Astrocyte of the spinal cord (primary cell): ENCODE data around the gene MTMR12.
"Not testable (repeated sequence)": the region's sequence is repeated elsewhere in the genome, so short reads cannot be mapped to it uniquely, and the experiment has no call there.

Experiments used
- DNase-seq: peaks from one replicate; pipeline ENCODE4 v3.0.0; 2011; ENCODE audit warnings: low read depth, low spot score
- H3K4me3 ChIP-seq: 2 replicates; pipeline ENCODE4 v1.5.1; 2011; ENCODE audit warnings: low read depth, mild to moderate bottlenecking, low read length, moderate library complexity
- CTCF ChIP-seq: IDR thresholded peaks from 2 replicates; pipeline ENCODE4 v1.5.1; 2012; ENCODE audit warnings: low read depth, mild to moderate bottlenecking, low read length, inconsistent platforms
- in situ Hi-C: cut with HindIII; loops from 2 replicates; pipeline ENCODE4 v1.10.0; 2017; ENCODE audit warnings: low sequenced_read_pairs

The MTMR12 gene

GRCh38 chr5:32291591-32291990 is 21.1 kb downstream of the MTMR12 start:
- no peak for DNase-seq
- in situ Hi-C loops = no loop called here
- TF ChIP-seq CTCF = no peak
- H3K4me3 ChIP-seq = no peak overlapping the region

GRCh38 chr5:32290922-32291321 is 21.8 kb downstream of the MTMR12 start:
- TF ChIP-seq CTCF = no peak
- H3K4me3 ChIP-seq = no peak overlapping the region
- no peak for DNase-seq
- in situ Hi-C loops = no loop called here

GRCh38 chr5:32290501-32290900 is 22.2 kb downstream of the MTMR12 start:
- DNase-seq = not testable (repeated sequence)

GRCh38 chr5:32289986-32290385 is 22.8 kb downstream of the MTMR12 start:
- in situ Hi-C loops, H3K4me3 ChIP-seq, DNase-seq: not testable (repeated sequence)

More at GRCh38 chr5:32290501-32290900, 22.2 kb downstream of the MTMR12 start:
- H3K4me3 ChIP-seq, in situ Hi-C loops: not testable (repeated sequence)

- in situ Hi-C loops = not testable (repeated sequence)
These were observed 24.6 kb downstream of the MTMR12 start for GRCh38 chr5:32288135-32288534.

GRCh38 chr5:32287525-32287924 is 25.2 kb downstream of the MTMR12 start:
- in situ Hi-C loops, DNase-seq, H3K4me3 ChIP-seq: not testable (repeated sequence)

More at GRCh38 chr5:32288135-32288534, 24.6 kb downstream of the MTMR12 start:
- not testable (repeated sequence) for DNase-seq, H3K4me3 ChIP-seq

GRCh38 chr5:32285510-32286138 is 27.1 kb downstream of the MTMR12 start:
- H3K4me3 ChIP-seq = no peak overlapping the region

GRCh38 chr5:32283539-32284377 is 29.0 kb downstream of the MTMR12 start:
- in situ Hi-C loops = no loop called here
- TF ChIP-seq CTCF = no peak
- peak; percentile 67 for DNase-seq
- no peak overlapping the region for H3K4me3 ChIP-seq

More at GRCh38 chr5:32285510-32286138, 27.1 kb downstream of the MTMR12 start:
- TF ChIP-seq CTCF = no peak
- in situ Hi-C loops = no loop called here
- DNase-seq = no peak
